Heart left ventricle (tissue), 13 donors: ENCODE results near the gene RFXAP.

Source experiments
- CTCF ChIP-seq, 12 donors: fragments of 200-600 bp; sonication (generic) in 4 of 12; IDR thresholded peaks; one replicate each; pipeline versions ENCODE4 v1.5.0 to v1.8.0; 2018 to 2022; ENCODE audit warnings: antibody characterized with exemption in 12 of 12, mild to moderate bottlenecking in 5 of 12
- POLR2A ChIP-seq, 2 donors: fragments of 450-650 bp; IDR thresholded peaks; one replicate each; pipeline ENCODE4 v1.6.1; 2017; ENCODE audit warnings: antibody characterized with exemption in 2 of 2, mild to moderate bottlenecking in 2 of 2, moderate library complexity in 2 of 2
- donor health status: ischemic (EF 13 %, LVEDD 7.1; RV severe dilation, severe dysfunction).
- donor health status: DM: no; HTN: yes; CAD: no.
- donor health status: DM: no; HTN: no; CAD: no.
- donor health status: ischemic (EF 25% LVEDD 6.9; RV normal size, moderate dysfunction).
- donor health status: ischemic (EF 25% LVEDD 5.7; RV mildly dilated, moderate dysfunction).
- donor health status: ischemic (EF 35%, LVEDD 5.7; RV mildly dilated, moderate dysfunction).
- donor health status: nonischemic (EF 11% LVEDD 7.7; RV severe dilation, severe dysfunction).
- donor health status: DM: yes; HTN: yes; CAD: no.
- donor health status: PGD.
- donor health status: ischemic (EF 29% LVEDD 5.4; RV normal size, mild dysfunction).
- donor health status: nonischemic (EF 23%, LVEDD 6.1; RV moderate dilation, normal function).

GRCh38 chr13:36774931-36775330, 44.1 kb upstream of the RFXAP start:
- TF ChIP-seq CTCF (IDR thresholded peaks at IDR 0.05) (no peak), POLR2A (IDR thresholded peaks at IDR 0.05) (no peak)
